Stimulated activated CD4-positive, alpha-beta T cell treated with anti-CD3 and anti-CD28 coated beads, Interleukin-1b, Interleukin-23, amount 100 ng/mL, for 1 hour (primary cell): Measurements from ENCODE around the gene PDZRN3.

Source experiments
- DNase-seq, 2 donors: peaks; one replicate each; pipeline ENCODE4 v3.0.0-alpha.2; 2020; ENCODE audit warnings: low read depth in 2 of 2

Gene PDZRN3

GRCh38 chr3:73419179-73419803 lies 205.4 kb downstream of the PDZRN3 start:
- DNase-seq, result no peak

- DNase-seq, result no peak
Measured at GRCh38 chr3:73418681-73419080, 206.1 kb downstream of the PDZRN3 start.

DNA sequence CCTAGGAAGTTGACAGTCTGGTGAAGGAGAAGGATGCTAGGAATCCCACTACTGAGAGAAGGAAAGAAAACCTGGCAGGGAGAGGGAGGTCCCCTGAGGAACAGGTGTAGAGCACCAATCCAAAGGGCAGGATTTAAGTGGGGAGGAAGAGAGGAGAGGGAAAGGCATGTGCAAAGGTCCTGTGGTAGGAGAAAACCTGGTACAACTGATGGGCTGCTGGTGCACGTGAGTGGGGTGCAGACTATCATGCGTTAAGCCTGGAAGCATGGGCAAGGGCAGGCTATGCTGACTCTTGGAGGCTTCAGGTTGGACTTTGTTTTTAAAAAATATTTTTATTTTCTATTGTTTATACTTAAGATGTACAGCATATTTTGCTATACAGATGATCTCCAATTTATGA lies 209.6 kb downstream of the PDZRN3 start:
- no peak for DNase-seq

DNA sequence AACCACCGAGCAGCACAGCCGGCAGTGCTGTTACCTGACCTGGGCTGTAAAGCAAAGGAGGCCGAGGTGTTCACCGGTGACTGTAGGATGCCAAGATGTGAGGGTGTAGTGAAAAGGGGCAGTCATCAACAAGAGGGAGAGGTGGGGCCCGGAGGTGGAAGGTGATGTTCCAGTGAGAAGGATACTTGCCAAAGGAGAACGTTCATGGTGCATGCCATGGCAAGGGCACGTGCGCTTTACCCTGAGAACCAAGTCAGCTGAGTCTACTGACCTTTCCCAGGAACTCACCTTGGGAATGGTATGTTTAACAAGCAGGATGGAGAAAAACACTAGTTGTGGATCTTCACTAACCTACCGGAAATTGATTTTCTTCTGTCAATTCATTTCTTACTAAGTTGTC lies 211.1 kb downstream of the PDZRN3 start:
- DNase-seq, result no peak

- no peak for DNase-seq
Measured at GRCh38 chr3:73411993-73412392, 212.7 kb downstream of the PDZRN3 start.

GRCh38 chr3:73411545-73411944 lies 213.2 kb downstream of the PDZRN3 start:
- DNase-seq, result no peak

DNA sequence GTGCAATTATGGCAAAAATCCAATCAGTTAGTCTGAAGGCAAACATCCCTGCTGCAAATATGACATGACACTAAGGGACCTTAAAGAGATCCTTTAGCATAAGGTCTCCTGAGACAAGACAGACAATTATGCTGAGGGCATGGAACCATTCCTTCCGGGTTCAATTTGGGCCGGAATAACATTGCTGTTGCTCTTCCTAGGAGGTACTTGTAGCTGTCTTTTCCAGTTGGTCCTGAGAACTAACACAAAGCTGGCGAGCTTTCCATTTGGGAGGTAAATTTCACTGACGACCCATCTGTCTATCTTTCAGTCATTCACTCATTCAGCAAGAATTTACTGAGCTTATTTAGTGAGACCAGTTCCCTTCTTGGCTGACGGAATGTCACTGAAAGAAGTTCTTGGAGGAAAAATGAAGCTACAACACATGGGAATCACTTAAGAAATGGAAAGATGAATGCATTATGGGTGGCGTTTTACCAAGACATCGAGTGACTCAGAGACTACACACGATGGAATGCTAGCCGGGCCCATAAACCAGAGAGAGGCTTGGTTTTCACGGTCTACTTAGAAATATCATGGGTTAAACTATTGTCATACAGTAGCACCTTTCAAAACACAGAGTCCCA lies 215.5 kb downstream of the PDZRN3 start:
- DNase-seq, result no peak

DNA sequence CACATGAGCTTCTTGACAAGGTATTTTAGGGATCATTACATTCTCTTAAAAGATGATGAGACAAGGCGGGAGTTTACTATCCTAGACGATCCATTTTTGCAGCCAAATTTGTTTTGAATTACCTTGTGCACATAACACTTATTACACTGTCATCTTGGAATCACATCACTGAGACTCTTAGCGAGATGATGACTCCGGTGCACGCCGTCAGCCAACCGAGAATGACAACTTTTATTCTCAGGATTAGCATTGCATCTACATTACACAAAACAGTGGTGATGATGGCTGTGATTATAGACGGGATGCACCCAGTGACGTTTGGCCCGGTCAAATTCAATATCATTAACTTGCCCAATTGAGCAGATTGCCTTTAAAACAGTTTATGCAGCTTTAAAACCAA lies 216.1 kb downstream of the PDZRN3 start:
- no peak for DNase-seq

DNA sequence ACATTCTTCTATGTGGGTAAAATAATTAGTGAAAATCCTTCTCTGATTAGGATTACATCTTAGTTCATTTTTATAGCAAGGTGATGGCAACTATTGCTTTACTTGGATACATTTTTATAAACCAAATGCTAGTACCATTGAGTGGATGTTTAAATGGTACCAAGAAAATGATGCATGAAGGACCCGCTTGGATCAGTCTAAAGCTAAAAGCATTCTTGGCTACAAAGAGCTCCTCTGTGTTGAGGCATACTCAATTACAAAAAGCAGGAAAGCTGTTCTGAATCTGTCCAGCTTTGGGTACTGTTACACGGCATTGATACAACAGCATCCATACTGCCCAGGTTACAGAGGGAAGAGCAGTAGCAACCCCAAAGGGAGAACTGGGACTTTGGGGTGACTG lies 217.2 kb downstream of the PDZRN3 start:
- no peak for DNase-seq

GRCh38 chr3:73405853-73406252 lies 218.9 kb downstream of the PDZRN3 start:
- no peak for DNase-seq

GRCh38 chr3:73405000-73405399 lies 219.7 kb downstream of the PDZRN3 start:
- no peak for DNase-seq

- no peak for DNase-seq
Measured at GRCh38 chr3:73404435-73404834, 220.3 kb downstream of the PDZRN3 start.

GRCh38 chr3:73403444-73403843 lies 221.3 kb downstream of the PDZRN3 start:
- no peak for DNase-seq

DNA sequence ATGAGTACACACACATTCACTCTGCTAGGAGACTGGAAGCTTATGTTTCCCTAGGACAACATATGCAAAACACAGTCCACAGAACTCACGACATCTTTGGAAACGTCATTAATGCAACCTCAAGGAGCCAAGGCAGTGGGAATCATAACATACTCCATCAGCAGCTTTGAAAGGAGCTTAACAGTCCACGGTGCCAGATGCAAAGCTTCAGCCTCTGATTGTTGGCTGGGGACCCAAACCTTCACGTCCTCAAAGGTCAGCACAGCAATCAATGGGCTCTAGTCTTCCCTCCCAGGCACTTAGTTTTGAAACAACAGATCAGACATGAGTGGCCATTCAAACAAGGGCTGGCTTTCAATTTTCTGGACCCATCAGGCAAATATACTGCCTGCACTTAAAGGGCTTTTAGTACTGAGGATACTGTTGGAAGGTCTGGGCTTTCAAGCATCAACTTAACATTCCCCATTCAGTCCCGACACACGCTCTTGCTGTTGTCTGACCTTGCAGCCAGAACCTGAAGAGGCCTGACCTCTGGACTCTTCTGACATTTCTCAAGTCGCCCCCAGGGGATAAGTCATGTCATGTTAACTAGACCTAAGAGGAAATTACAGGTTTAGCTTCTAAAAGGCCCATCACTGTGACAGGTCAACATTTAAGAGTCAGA lies 223.0 kb downstream of the PDZRN3 start:
- no peak for DNase-seq

DNA sequence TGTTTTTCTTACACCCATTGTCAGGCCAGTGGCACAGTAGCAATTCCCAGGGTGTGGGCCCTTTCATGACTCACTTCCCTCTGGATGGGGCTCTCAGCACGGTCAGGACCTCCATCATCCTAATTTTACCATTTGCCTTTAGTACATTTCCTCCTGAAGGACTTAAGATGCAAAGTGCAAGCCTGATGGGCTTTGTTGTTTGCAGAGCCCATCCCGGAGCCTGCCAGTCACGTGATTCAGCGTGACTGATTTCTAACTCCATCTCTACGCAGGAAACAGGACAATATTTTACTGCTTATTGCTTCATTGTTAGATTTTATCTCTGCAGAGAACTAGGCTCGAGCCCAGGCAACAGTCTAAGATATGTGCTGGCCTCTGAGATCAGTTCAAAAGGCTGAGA lies 223.7 kb downstream of the PDZRN3 start:
- no peak for DNase-seq

GRCh38 chr3:73399666-73400253 lies 225.0 kb downstream of the PDZRN3 start:
- no peak for DNase-seq

- DNase-seq, result no peak
Measured at GRCh38 chr3:73399106-73399505, 225.6 kb downstream of the PDZRN3 start.

DNA sequence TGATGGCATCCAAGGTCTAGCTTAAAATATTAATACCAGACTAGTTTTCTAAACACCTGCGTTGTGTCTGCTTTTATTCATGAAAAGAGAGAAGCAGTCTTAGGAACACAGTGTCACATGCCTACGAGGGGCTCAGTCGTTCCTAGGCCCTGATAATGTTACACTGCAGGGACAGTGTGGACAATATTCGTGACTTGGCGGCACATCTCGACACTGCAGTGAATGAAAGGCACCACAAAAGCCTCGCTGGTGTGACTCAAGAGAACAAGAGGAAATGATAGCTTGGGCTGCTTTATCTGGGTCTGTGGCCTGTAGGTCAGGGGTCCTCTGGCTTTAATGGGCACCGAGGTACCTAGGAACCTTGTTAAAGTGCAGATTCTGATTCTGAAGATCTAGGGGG lies 226.7 kb downstream of the PDZRN3 start:
- no peak for DNase-seq

- DNase-seq, result no peak
Measured at GRCh38 chr3:73394240-73394639, 230.5 kb downstream of the PDZRN3 start.

DNA sequence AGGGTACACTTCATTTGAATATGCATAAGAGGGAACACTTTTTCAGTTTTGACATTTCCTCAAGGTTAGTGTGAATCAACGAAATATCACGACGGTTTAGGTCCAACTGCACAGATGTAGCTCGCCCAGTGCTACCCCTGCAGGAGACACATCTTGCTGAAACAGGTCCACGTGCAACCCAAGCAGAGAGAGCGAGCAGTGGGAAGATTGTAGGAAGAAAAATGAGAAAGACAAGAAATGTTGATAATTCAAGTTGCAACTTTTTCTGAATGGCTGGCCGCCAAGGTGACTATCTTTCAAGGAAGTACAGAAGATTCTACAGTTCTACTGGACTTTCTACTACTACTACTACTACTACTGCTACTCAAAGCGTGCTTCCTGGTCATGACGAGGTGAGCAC lies 231.7 kb downstream of the PDZRN3 start:
- DNase-seq, result no peak

- DNase-seq, result no peak
Measured at GRCh38 chr3:73391984-73392383, 232.8 kb downstream of the PDZRN3 start.

DNA sequence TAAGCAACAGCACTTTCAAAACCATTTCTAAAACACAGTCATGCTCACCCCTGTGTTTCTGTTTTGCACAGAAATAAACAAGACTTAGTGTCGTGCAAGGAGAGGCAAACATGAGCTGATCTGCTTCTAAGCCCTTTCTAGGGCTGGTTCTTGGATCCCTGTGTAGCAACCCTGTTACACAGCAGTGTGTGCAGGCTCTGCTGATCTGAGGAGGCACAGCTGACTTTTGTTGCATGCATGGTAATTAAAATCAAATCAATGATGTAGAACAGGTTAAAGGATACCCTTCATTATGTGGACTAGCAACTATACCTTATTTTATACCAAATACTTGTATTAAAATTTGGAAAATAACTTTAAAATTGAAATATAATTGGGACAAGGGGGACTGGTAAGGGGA lies 234.8 kb downstream of the PDZRN3 start:
- DNase-seq, result no peak
